WTC11 (cell line): ENCODE data around the gene APOBEC3B. TPM values are rescaled to one million over a fixed set of nuclear protein-coding genes. Genes with fewer than 3 reads are reported as not detected.

Experiments
- ATAC-seq: fragments of 200-7000 bp; cut with Tn5 transposase; 2 replicates; pipeline ENCODE4 v1.10.0; 2021; ENCODE audit warnings: mild to moderate bottlenecking, moderate library complexity
- CTCF ChIA-PET: fragments of 300-600 bp; sonication (Branson Sonifier 250); formaldehyde crosslinking; loops from one replicate; lab custom pipeline; 2021; ENCODE audit warnings: antibody characterized with exemption; lab: Charles Lee
- POLR2A ChIA-PET: fragments of 350-600 bp; sonication (Branson Sonifier 250); formaldehyde crosslinking; loops from one replicate; lab custom pipeline; 2021; ENCODE audit warnings: antibody characterized with exemption; lab: Charles Lee
- DNase-seq: peaks from one replicate; pipeline ENCODE4 v3.0.0; 2021; ENCODE audit warnings: low spot score
- H3K27ac Mint-ChIP-seq: 2 replicates; pipeline ENCODE4 v1.8.0; 2021; ENCODE audit warnings: mixed read lengths
- H3K27me3 Mint-ChIP-seq: 2 replicates; pipeline ENCODE4 v1.8.0; 2021; ENCODE audit warnings: low read depth, mild to moderate bottlenecking, moderate library complexity, mixed read lengths
- H3K36me3 Mint-ChIP-seq: 2 replicates; pipeline ENCODE4 v1.8.0; 2021; ENCODE audit warnings: mixed read lengths
- H3K4me1 Mint-ChIP-seq: 2 replicates; pipeline ENCODE4 v1.8.0; 2022; ENCODE audit warnings: mixed read lengths
- H3K4me3 Mint-ChIP-seq: 2 replicates; pipeline ENCODE4 v1.8.0; 2021; ENCODE audit warnings: mild to moderate bottlenecking, moderate library complexity, mixed read lengths
- H3K9me3 Mint-ChIP-seq: 2 replicates; pipeline ENCODE4 v1.8.0; 2021; ENCODE audit warnings: mixed read lengths
- AFF4 ChIP-seq: sonication (generic); formaldehyde crosslinking; IDR thresholded peaks from 2 replicates; pipeline ENCODE4 v1.8.1; 2023; ENCODE audit warnings: mild to moderate bottlenecking, missing genetic modification reagents, borderline replicate concordance
- ATF6 ChIP-seq: sonication (generic); formaldehyde crosslinking; IDR thresholded peaks from 2 replicates; pipeline ENCODE4 v1.8.1; 2023; ENCODE audit warnings: mild to moderate bottlenecking, missing genetic modification reagents
- E2F1 ChIP-seq: sonication (generic); formaldehyde crosslinking; IDR thresholded peaks from 2 replicates; pipeline ENCODE4 v1.8.0; 2022; ENCODE audit warnings: mild to moderate bottlenecking, missing genetic modification reagents
- FOXK1 ChIP-seq: sonication (generic); formaldehyde crosslinking; IDR thresholded peaks from 2 replicates; pipeline ENCODE4 v1.8.0; 2022; ENCODE audit warnings: mild to moderate bottlenecking, moderate library complexity, missing genetic modification reagents
- GABPB1 ChIP-seq: sonication (generic); formaldehyde crosslinking; IDR thresholded peaks from 2 replicates; pipeline ENCODE4 v1.8.1; 2023; ENCODE audit warnings: mild to moderate bottlenecking, missing genetic modification reagents
- HMGA2 ChIP-seq: fragments of 250-450 bp; sonication (Bioruptor Pico); IDR thresholded peaks from 2 replicates; pipeline ENCODE4 v1.4.0; 2021; ENCODE audit warnings: mild to moderate bottlenecking, moderate library complexity
- HMGXB4 ChIP-seq: sonication (generic); formaldehyde crosslinking; IDR thresholded peaks from 2 replicates; pipeline ENCODE4 v1.8.1; 2023; ENCODE audit warnings: mild to moderate bottlenecking, moderate library complexity, missing genetic modification reagents
- KAT7 ChIP-seq: sonication (generic); formaldehyde crosslinking; IDR thresholded peaks from 2 replicates; pipeline ENCODE4 v1.8.1; 2023; ENCODE audit warnings: missing genetic modification reagents, mild to moderate bottlenecking, borderline replicate concordance
- NFATC4 ChIP-seq: fragments of 250-450 bp; sonication (Bioruptor Pico); IDR thresholded peaks from 2 replicates; pipeline ENCODE4 v1.9.0; 2021; ENCODE audit warnings: mild to moderate bottlenecking
- PRRX2 ChIP-seq: fragments of 250-450 bp; sonication (Bioruptor Pico); IDR thresholded peaks from 2 replicates; pipeline ENCODE4 v1.8.0; 2021; ENCODE audit warnings: mild to moderate bottlenecking
- SOX15 ChIP-seq: fragments of 250-450 bp; sonication (Bioruptor Pico); IDR thresholded peaks from 2 replicates; pipeline ENCODE4 v1.9.0; 2021; ENCODE audit warnings: mild to moderate bottlenecking
- SP1 ChIP-seq: sonication (generic); formaldehyde crosslinking; conservative IDR thresholded peaks from 2 replicates; pipeline ENCODE4 v1.8.1; 2022; ENCODE audit warnings: missing genetic modification reagents
- ZMAT4 ChIP-seq: fragments of 250-450 bp; sonication (Bioruptor Pico); IDR thresholded peaks from 2 replicates; pipeline ENCODE4 v1.9.0; 2021; ENCODE audit warnings: mild to moderate bottlenecking
- ZNF138 ChIP-seq: sonication (generic); formaldehyde crosslinking; conservative IDR thresholded peaks from 2 replicates; pipeline ENCODE4 v1.8.1; 2022; ENCODE audit warnings: mild to moderate bottlenecking, moderate library complexity, missing genetic modification reagents
- ZNF232 ChIP-seq: sonication (generic); formaldehyde crosslinking; IDR thresholded peaks from 2 replicates; pipeline ENCODE4 v1.8.0; 2022; ENCODE audit warnings: mild to moderate bottlenecking, missing genetic modification reagents
- ZNF263 ChIP-seq: sonication (generic); formaldehyde crosslinking; IDR thresholded peaks from 2 replicates; pipeline ENCODE4 v1.8.1; 2022; ENCODE audit warnings: low read depth, mild to moderate bottlenecking, moderate library complexity, missing genetic modification reagents
- ZNF512 ChIP-seq: sonication (generic); formaldehyde crosslinking; IDR thresholded peaks from 2 replicates; pipeline ENCODE4 v1.8.1; 2022; ENCODE audit warnings: missing genetic modification reagents, borderline replicate concordance
- ZNF532 ChIP-seq: fragments of 250-450 bp; sonication (Bioruptor Pico); IDR thresholded peaks from 2 replicates; pipeline ENCODE4 v1.9.0; 2021; ENCODE audit warnings: mild to moderate bottlenecking, borderline replicate concordance
- total RNA-seq: library from RNA; stranded (reverse); gene quantifications from 3 replicates; pipeline ENCODE4 v1.2.3, GENCODE V29; 2021

APOBEC3B gene
- total RNA-seq, 1 experiment from 2014 or later = 4.0 TPM

- Mint-ChIP-seq H3K36me3 (no peaks in the 10 kb centered on the region), H3K27ac (no peak overlapping the region), H3K9me3 (no peaks in the 10 kb centered on the region), H3K4me1 (peaks cover 24% of the 10 kb centered on the region)
- peak; percentile 48; the same call in 1 of the 2 replicates for ATAC-seq
- no peak for TF ChIP-seq ZNF138 (CRISPR knock-in tag)
- no peak for TF ChIP-seq KAT7 (CRISPR knock-in tag)
- TF ChIP-seq AFF4 (CRISPR knock-in tag) = no peak
- no peak for TF ChIP-seq PRRX2 (CRISPR knock-in tag)
- no peak for TF ChIP-seq HMGXB4 (CRISPR knock-in tag)
- no peak for TF ChIP-seq ZNF232 (CRISPR knock-in tag)
- no peak for TF ChIP-seq E2F1 (CRISPR knock-in tag)
- TF ChIP-seq SP1 (CRISPR knock-in tag) = no peak
- TF ChIP-seq ATF6 (CRISPR knock-in tag) = no peak
- TF ChIP-seq NFATC4 (CRISPR knock-in tag) = no peak
- TF ChIP-seq ZNF512 (CRISPR knock-in tag) = no peak
- TF ChIP-seq ZMAT4 (CRISPR knock-in tag) = no peak
- TF ChIP-seq SOX15 (CRISPR knock-in tag) = no peak
- TF ChIP-seq FOXK1 (CRISPR knock-in tag) = no peak
- no peak for TF ChIP-seq HMGA2 (CRISPR knock-in tag)
- no peak for TF ChIP-seq ZNF263 (CRISPR knock-in tag)
- TF ChIP-seq ZNF532 (CRISPR knock-in tag) = no peak
- no peak for TF ChIP-seq GABPB1 (CRISPR knock-in tag)
- TF ChIP-seq, all 79 proteins: peak for 0
- ChIA-PET POLR2A (no interaction called here), CTCF (interaction anchor here (0.9 to 1.6 kb wide), 4 partner anchors 16 to 218 kb away, joined by 3 to 9 read pairs (median 5); no protein-coding TSS in a partner anchor)
- Mint-ChIP-seq H3K4me3 (no peak overlapping the region), H3K27me3 (peaks cover 10% of the 10 kb centered on the region)
- no peak for DNase-seq
Observed at GRCh38 chr22:38943201-38943600, 38.9 kb upstream of the APOBEC3B start.
